K562 (cell line): ENCODE measurements around the gene THADA. TPM values are rescaled to one million over a fixed set of nuclear protein-coding genes. Genes with fewer than 3 reads are reported as not detected.

ENCODE experiments used
- ATAC-seq: fragments of 200-7000 bp; cut with Tn5 transposase; 3 replicates; pipeline ENCODE4 v1.9.1; 2020; ENCODE audit warnings: moderate library complexity
- BruUV-seq: library from RNA; stranded (reverse); fragments of 400-500 nt; replicated peaks from 2 replicates; lab custom pipeline; 2021; lab: Mats Ljungman, UMichigan
- CTCF ChIA-PET: fragments of 300-600 bp; formaldehyde crosslinking; extraction: SDS; loops from one replicate; lab custom pipeline; 2021; ENCODE audit warnings: low intra/inter-chr PET ratio; lab: Yijun Ruan, JAX
- POLR2A ChIA-PET: fragments of 300-600, 350-650 bp; sonication (Branson Sonifier 250); formaldehyde crosslinking; extraction: SDS; loops from one replicate; lab custom pipeline; 2021; ENCODE audit warnings: antibody characterized with exemption, inconsistent platforms; lab: Yijun Ruan, JAX
- DNase-seq, 4 experiments: peaks; one replicate each; pipeline versions ENCODE4 v3.0.0 to v3.0.0-alpha.2; 2011 to 2018; ENCODE audit warnings: low spot score in 3 of 4, mixed read lengths in 3 of 4; ENCODE audit errors: extremely low read depth in 1 of 4
- FAIRE-seq: peaks from 2 replicates; lab custom pipeline; 2011; peaks lifted over from hg19 to GRCh38; lab: Jason Lieb, UNC
- H2AFZ ChIP-seq: 2 replicates; pipeline ENCODE4 v1.6.0; 2011; ENCODE audit warnings: low read depth, low read length, control low read depth, inconsistent platforms
- H3K27ac ChIP-seq: fragments of 200-600 bp; 3 replicates; pipeline ENCODE4 v1.8.0; 2011; ENCODE audit warnings: low read depth, mild to moderate bottlenecking, control low read depth, inconsistent platforms, low read length, moderate library complexity, mixed read lengths; ENCODE audit errors: extremely low read depth
- H3K27me3 ChIP-seq, 2 experiments: fragments of 300-600 bp in 1 of 2; 2 replicates in 1 of 2; 3 replicates in 1 of 2; pipeline versions ENCODE4 v1.6.0 to v1.8.0; 2011; ENCODE audit warnings: inconsistent platforms in 2 of 2, low read length in 2 of 2, mild to moderate bottlenecking in 1 of 2, mixed read lengths in 1 of 2, moderate library complexity in 1 of 2; ENCODE audit not compliant: control insufficient read depth in 2 of 2, insufficient read depth in 2 of 2
- H3K36me3 ChIP-seq: fragments of 300-600 bp; 3 replicates; pipeline ENCODE4 v1.8.0; 2011; ENCODE audit warnings: mild to moderate bottlenecking, low read length, inconsistent platforms; ENCODE audit not compliant: control insufficient read depth, insufficient read depth
- H3K4me1 ChIP-seq, 2 experiments: fragments of 200-600 bp in 1 of 2; replicated peaks in 1 of 2; 2 replicates in 1 of 2; 3 replicates in 1 of 2; pipeline versions ENCODE4 v1.5.1 to v1.8.0; 2011; ENCODE audit warnings: inconsistent platforms in 2 of 2, low read length in 2 of 2, mild to moderate bottlenecking in 1 of 2, mixed read lengths in 1 of 2, moderate library complexity in 1 of 2; ENCODE audit not compliant: control insufficient read depth in 2 of 2, insufficient read depth in 2 of 2
- H3K4me2 ChIP-seq: 2 replicates; pipeline ENCODE4 v1.6.1; 2011; ENCODE audit warnings: low read length, control low read depth, inconsistent platforms, mixed read lengths; ENCODE audit not compliant: insufficient read depth
- H3K4me3 ChIP-seq: fragments of 200-600 bp; sonication (generic), shearing (Covaris generic); 2 replicates; pipeline ENCODE4 v1.5.1; 2016; ENCODE audit warnings: control low read depth, inconsistent platforms
- H3K79me2 ChIP-seq: fragments of 200-600 bp; 3 replicates; pipeline ENCODE4 v1.8.0; 2011; ENCODE audit warnings: low read length, inconsistent platforms; ENCODE audit not compliant: control insufficient read depth, insufficient read depth
- H3K9ac ChIP-seq, 2 experiments: 2 replicates each; pipeline versions ENCODE4 v1.6.0 to v1.6.1; 2011; ENCODE audit warnings: low read depth in 2 of 2, low read length in 2 of 2, control low read depth in 1 of 2, inconsistent platforms in 1 of 2, mild to moderate bottlenecking in 1 of 2, mixed read lengths in 1 of 2; ENCODE audit not compliant: insufficient read depth in 1 of 2
- H3K9me1 ChIP-seq: one replicate; pipeline ENCODE4 v1.6.0; 2011; ENCODE audit warnings: inconsistent platforms, mild to moderate bottlenecking, low read length, moderate library complexity; ENCODE audit not compliant: control insufficient read depth, insufficient read depth
- H3K9me3 ChIP-seq: replicated peaks from 2 replicates; pipeline ENCODE4 v1.5.1; 2011; ENCODE audit warnings: low read depth, low read length, inconsistent platforms; ENCODE audit not compliant: control insufficient read depth, insufficient read depth
- H4K20me1 ChIP-seq: replicated peaks from 2 replicates; pipeline ENCODE4 v1.6.1; 2011; ENCODE audit warnings: low read length, inconsistent platforms, mixed read lengths; ENCODE audit not compliant: control insufficient read depth, insufficient read depth
- CAMTA2 ChIP-seq: fragments of 250-450 bp; sonication (Bioruptor Pico); conservative IDR thresholded peaks from 2 replicates; pipeline ENCODE4 v1.5.1; 2022
- CEBPG ChIP-seq, 3 experiments: fragments of 200-800 bp in 1 of 3; sonication (Bioruptor generic) in 1 of 3; sonication (generic) in 1 of 3; formaldehyde crosslinking in 1 of 3; IDR thresholded peaks in 2 of 3; conservative IDR thresholded peaks in 1 of 3; 2 replicates each; pipeline versions ENCODE4 v1.6.1 to v1.8.0; 2016 to 2022; ENCODE audit warnings: missing compliant biosample characterization in 2 of 3, missing genetic modification characterization in 2 of 3, mild to moderate bottlenecking in 1 of 3, missing genetic modification reagents in 1 of 3
- HCFC1 ChIP-seq: IDR thresholded peaks from 2 replicates; pipeline ENCODE4 v1.6.1; 2012; ENCODE audit warnings: low read depth, low read length, improper control_type of control experiment
- HNRNPUL1 ChIP-seq: fragments of 200-400 bp; formaldehyde crosslinking; IDR thresholded peaks from 2 replicates; pipeline ENCODE4 v1.6.1; 2017; ENCODE audit warnings: low read length
- POLR3A ChIP-seq: IDR thresholded peaks from 2 replicates; pipeline ENCODE4 v1.6.1; 2011; ENCODE audit warnings: borderline replicate concordance, mild to moderate bottlenecking, moderate library complexity; ENCODE audit not compliant: insufficient read length, insufficient read depth; ENCODE audit errors: extremely low read depth
- SIN3A ChIP-seq, 2 experiments: fragments of 150-350 bp in 1 of 2; IDR thresholded peaks; 2 replicates each; pipeline ENCODE4 v1.6.1; 2011 to 2016; ENCODE audit warnings: borderline replicate concordance in 2 of 2, low read depth in 2 of 2, low read length in 2 of 2, mild to moderate bottlenecking in 2 of 2, moderate library complexity in 2 of 2; ENCODE audit not compliant: control insufficient read depth in 1 of 2
- SP1 ChIP-seq: sonication (generic); formaldehyde crosslinking; IDR thresholded peaks from 2 replicates; pipeline ENCODE4 v1.8.1; 2022; ENCODE audit warnings: mild to moderate bottlenecking, missing genetic modification reagents
- ZNF140 ChIP-seq: fragments of 250-450 bp; sonication (Bioruptor Pico); IDR thresholded peaks from 2 replicates; pipeline ENCODE4 v1.8.0; 2021; ENCODE audit warnings: moderate library complexity, mild to moderate bottlenecking, inconsistent platforms
- ZNF316 ChIP-seq: fragments of 450-650 bp; IDR thresholded peaks from 2 replicates; pipeline ENCODE4 v1.6.1; 2016
- ZNF444 ChIP-seq: fragments of 250-450 bp; sonication (Bioruptor Pico); IDR thresholded peaks from 2 replicates; pipeline ENCODE4 v1.4.0; 2020; ENCODE audit warnings: mild to moderate bottlenecking, moderate library complexity
- WGBS: fragments of 100-300 bp; shearing (Covaris generic); methylation state at CpG from one replicate; pipeline ENCODE4 v1.1.6; 2016; ENCODE audit warnings: low coverage, mixed read lengths; ENCODE audit not compliant: insufficient coverage; ENCODE audit errors: missing lambda C conversion rate; 5-methylcytosine and 5-hydroxymethylcytosine counted together
- in situ Hi-C: fragments of 300-500 bp; cut with MboI; formaldehyde crosslinking; loops from 4 replicates; pipeline ENCODE4 v1.15.0; 2018; ENCODE audit warnings: inconsistent platforms, mixed read lengths
- intact Hi-C: fragments of 100-400 bp; cut with micrococcal nuclease; formaldehyde crosslinking; loops from 2 replicates; pipeline ENCODE4 v1.14.2; 2022
- polyA plus RNA-seq, 8 experiments: library from polyadenylated mRNA; depleted of rRNA in 4 of 8; stranded (reverse) in 5 of 8; unstranded in 3 of 8; fragments of >200 nt; fragmentation: Nextera tagmentation in 2 of 8; fragmentation: Illumina TruSeq in 1 of 8; extraction: Ambion mirVana in 2 of 8; extraction: Trizol in 1 of 8; gene quantifications; 2 replicates each; pipeline versions ENCODE4 v1.2.1 to v1.2.3, GENCODE V29; 2011 to 2014; ENCODE audit warnings: inconsistent platforms in 1 of 8, missing spikeins in 1 of 8
- total RNA-seq, 7 experiments: library from RNA; depleted of rRNA in 6 of 7; stranded (reverse); fragments of >200 nt in 6 of 7; fragmentation: Illumina TruSeq in 2 of 7; extraction: Trizol in 2 of 7; gene quantifications; 2 replicates each; pipeline versions ENCODE4 v1.2.1 to v1.2.3, GENCODE V29; 2011 to 2021; ENCODE audit warnings: low replicate concordance in 1 of 7
- TF ChIP-seq, protein P1 (sequence below): sonication (generic); formaldehyde crosslinking; IDR thresholded peaks from 2 replicates; pipeline ENCODE4 v1.8.0; 2023; ENCODE audit warnings: missing genetic modification reagents, mild to moderate bottlenecking, borderline replicate concordance
- TF ChIP-seq, protein P2 (sequence below): fragments of 450-650 bp; formaldehyde crosslinking; IDR thresholded peaks from 2 replicates; pipeline ENCODE4 v1.4.0; 2022; ENCODE audit warnings: missing genetic modification characterization

Gene THADA
- total and polyA plus RNA-seq, 9 of the 15 experiments (the other 6 are each of a cell fraction or from before 2014, with no cell fraction given), result 17.8 to 34.7 (median 31.9) TPM

DNA sequence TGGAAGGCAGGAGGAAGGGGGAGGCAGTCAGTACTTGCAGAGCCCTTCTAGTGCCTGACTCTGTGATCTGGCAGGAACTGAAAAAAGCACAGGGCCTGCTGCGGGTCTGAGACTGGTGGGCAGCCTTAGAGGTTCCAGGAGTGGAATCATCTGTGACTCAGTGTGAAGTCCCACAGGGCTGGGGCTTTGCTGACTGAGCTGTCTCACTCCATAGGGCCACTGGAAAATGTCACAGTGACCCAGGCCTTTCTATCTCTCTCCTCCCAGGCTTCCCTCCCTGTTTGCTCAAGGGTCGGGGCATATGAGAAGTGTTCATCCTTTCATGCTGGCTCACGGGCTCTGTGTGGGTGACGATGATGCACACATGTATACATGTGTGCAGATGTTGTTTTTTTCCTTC is 322.3 kb downstream of the THADA start:
- H2AFZ ChIP-seq, result no peak overlapping the region
- no TSS peak for BruUV-seq
- 0 out of 2 replicates have a peak, but pooled peaks cover 3% of the 10 kb centered on the region for H4K20me1 ChIP-seq
- peaks cover 9 to 10% of the 10 kb centered on the region in 2 experiments; a peak in 3 of 5 replicates for H3K4me1 ChIP-seq
- no peak for TF ChIP-seq CEBPG (CRISPR knock-in tag; IDR thresholded peaks at IDR 0.05)
- no peak for TF ChIP-seq CEBPG (tag; conservative IDR thresholded peaks at IDR 0.05 in 1 of 2, IDR thresholded peaks at IDR 0.05 in 1 of 2)
- no peak for TF ChIP-seq HCFC1
- TF ChIP-seq, protein P1, sequence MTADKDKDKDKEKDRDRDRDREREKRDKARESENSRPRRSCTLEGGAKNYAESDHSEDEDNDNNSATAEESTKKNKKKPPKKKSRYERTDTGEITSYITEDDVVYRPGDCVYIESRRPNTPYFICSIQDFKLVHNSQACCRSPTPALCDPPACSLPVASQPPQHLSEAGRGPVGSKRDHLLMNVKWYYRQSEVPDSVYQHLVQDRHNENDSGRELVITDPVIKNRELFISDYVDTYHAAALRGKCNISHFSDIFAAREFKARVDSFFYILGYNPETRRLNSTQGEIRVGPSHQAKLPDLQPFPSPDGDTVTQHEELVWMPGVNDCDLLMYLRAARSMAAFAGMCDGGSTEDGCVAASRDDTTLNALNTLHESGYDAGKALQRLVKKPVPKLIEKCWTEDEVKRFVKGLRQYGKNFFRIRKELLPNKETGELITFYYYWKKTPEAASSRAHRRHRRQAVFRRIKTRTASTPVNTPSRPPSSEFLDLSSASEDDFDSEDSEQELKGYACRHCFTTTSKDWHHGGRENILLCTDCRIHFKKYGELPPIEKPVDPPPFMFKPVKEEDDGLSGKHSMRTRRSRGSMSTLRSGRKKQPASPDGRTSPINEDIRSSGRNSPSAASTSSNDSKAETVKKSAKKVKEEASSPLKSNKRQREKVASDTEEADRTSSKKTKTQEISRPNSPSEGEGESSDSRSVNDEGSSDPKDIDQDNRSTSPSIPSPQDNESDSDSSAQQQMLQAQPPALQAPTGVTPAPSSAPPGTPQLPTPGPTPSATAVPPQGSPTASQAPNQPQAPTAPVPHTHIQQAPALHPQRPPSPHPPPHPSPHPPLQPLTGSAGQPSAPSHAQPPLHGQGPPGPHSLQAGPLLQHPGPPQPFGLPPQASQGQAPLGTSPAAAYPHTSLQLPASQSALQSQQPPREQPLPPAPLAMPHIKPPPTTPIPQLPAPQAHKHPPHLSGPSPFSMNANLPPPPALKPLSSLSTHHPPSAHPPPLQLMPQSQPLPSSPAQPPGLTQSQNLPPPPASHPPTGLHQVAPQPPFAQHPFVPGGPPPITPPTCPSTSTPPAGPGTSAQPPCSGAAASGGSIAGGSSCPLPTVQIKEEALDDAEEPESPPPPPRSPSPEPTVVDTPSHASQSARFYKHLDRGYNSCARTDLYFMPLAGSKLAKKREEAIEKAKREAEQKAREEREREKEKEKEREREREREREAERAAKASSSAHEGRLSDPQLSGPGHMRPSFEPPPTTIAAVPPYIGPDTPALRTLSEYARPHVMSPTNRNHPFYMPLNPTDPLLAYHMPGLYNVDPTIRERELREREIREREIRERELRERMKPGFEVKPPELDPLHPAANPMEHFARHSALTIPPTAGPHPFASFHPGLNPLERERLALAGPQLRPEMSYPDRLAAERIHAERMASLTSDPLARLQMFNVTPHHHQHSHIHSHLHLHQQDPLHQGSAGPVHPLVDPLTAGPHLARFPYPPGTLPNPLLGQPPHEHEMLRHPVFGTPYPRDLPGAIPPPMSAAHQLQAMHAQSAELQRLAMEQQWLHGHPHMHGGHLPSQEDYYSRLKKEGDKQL (CRISPR knock-in tag), result no peak
- TF ChIP-seq HNRNPUL1, result no peak
- no peak for TF ChIP-seq CAMTA2 (CRISPR knock-in tag)
- TF ChIP-seq SP1 (CRISPR knock-in tag), result no peak
- no peak for TF ChIP-seq ZNF316
- no peak for TF ChIP-seq SIN3A (IDR thresholded peaks at IDR 0.05; ENCODE audit: borderline replicate concordance in 2 of 2, control insufficient read depth in 1 of 2, low read depth in 2 of 2, low read length in 2 of 2)
- no peak for TF ChIP-seq ZNF444 (CRISPR knock-in tag)
- TF ChIP-seq, protein P2, sequence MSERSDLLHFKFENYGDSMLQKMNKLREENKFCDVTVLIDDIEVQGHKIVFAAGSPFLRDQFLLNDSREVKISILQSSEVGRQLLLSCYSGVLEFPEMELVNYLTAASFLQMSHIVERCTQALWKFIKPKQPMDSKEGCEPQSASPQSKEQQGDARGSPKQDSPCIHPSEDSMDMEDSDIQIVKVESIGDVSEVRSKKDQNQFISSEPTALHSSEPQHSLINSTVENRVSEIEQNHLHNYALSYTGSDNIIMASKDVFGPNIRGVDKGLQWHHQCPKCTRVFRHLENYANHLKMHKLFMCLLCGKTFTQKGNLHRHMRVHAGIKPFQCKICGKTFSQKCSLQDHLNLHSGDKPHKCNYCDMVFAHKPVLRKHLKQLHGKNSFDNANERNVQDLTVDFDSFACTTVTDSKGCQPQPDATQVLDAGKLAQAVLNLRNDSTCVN (CRISPR knock-in tag), result no peak
- no peak for TF ChIP-seq POLR3A
- TF ChIP-seq ZNF140 (CRISPR knock-in tag), result no peak
- H3K27ac ChIP-seq, result no peak overlapping the region
- no peaks in the 10 kb centered on the region for H3K79me2 ChIP-seq
- H3K27me3 ChIP-seq, result no peaks in the 10 kb centered on the region
- 73% methylated on average over 3 of the region's 4 CpGs for WGBS
- CTCF ChIA-PET, result no interaction called here
- in situ Hi-C loops (no loop called here), intact Hi-C loops (no loop called here)
- no peak for ATAC-seq
- no peaks in the 10 kb centered on the region for H3K9me3 ChIP-seq
- POLR2A ChIA-PET, result no interaction called here
- H3K36me3 ChIP-seq, result no peaks in the 10 kb centered on the region
- H3K4me3 ChIP-seq, result no peak overlapping the region
- no peak for DNase-seq
- H3K9me1 ChIP-seq, result no peaks in the 10 kb centered on the region
- H3K9ac ChIP-seq, result no peak overlapping the region
- FAIRE-seq, result no peak
- H3K4me2 ChIP-seq, result no peak overlapping the region
